Amniotic epithelial cell (primary cell): Measurements from ENCODE around the gene MYZAP.

ENCODE experiments used
- DNase-seq: peaks from one replicate; pipeline ENCODE4 v3.0.0-alpha.2; 2010; ENCODE audit warnings: low read depth

MYZAP gene

GRCh38 chr15:57663262-57663661 lies 71.6 kb downstream of the MYZAP start:
- DNase-seq = no peak

GRCh38 chr15:57665194-57665593 lies 73.5 kb downstream of the MYZAP start:
- DNase-seq = no peak

- DNase-seq = no peak
Observed at GRCh38 chr15:57665939-57666338, 74.2 kb downstream of the MYZAP start.

GRCh38 chr15:57667171-57667849 lies 75.6 kb downstream of the MYZAP start:
- DNase-seq = peak; percentile 67

- no peak for DNase-seq
Observed at GRCh38 chr15:57668016-57668415, 76.3 kb downstream of the MYZAP start.

- no peak for DNase-seq
Observed at GRCh38 chr15:57671636-57672035, 79.9 kb downstream of the MYZAP start.

- DNase-seq = no peak
Observed at GRCh38 chr15:57675481-57676181, 83.9 kb downstream of the MYZAP start.

- DNase-seq = no peak
Observed at GRCh38 chr15:57676585-57676984, 84.9 kb downstream of the MYZAP start.

GRCh38 chr15:57677204-57677603 lies 85.5 kb downstream of the MYZAP start:
- no peak for DNase-seq

GRCh38 chr15:57680021-57680420 lies 88.3 kb downstream of the MYZAP start:
- DNase-seq = peak; percentile 82

- DNase-seq = no peak
Observed at GRCh38 chr15:57681011-57681410, 89.3 kb downstream of the MYZAP start.

- no peak for DNase-seq
Observed at GRCh38 chr15:57683481-57683880, 91.8 kb downstream of the MYZAP start.

- DNase-seq = no peak
Observed at GRCh38 chr15:57684491-57685151, 92.9 kb downstream of the MYZAP start.

- no peak for DNase-seq
Observed at GRCh38 chr15:57685306-57686095, 93.8 kb downstream of the MYZAP start.

GRCh38 chr15:57686657-57687056 lies 95.0 kb downstream of the MYZAP start:
- DNase-seq = no peak

GRCh38 chr15:57690341-57690966 lies 98.8 kb downstream of the MYZAP start:
- DNase-seq = no peak

- DNase-seq = no peak
Observed at GRCh38 chr15:57691082-57691481, 99.4 kb downstream of the MYZAP start.

- DNase-seq = no peak
Observed at GRCh38 chr15:57692709-57693108, 101.0 kb downstream of the MYZAP start.

GRCh38 chr15:57694279-57694678 lies 102.6 kb downstream of the MYZAP start:
- no peak for DNase-seq

- no peak for DNase-seq
Observed at GRCh38 chr15:57696146-57696545, 104.4 kb downstream of the MYZAP start.

- peak; percentile 83 for DNase-seq
Observed at GRCh38 chr15:57697588-57697987, 105.9 kb downstream of the MYZAP start.

GRCh38 chr15:57698243-57698642 lies 106.5 kb downstream of the MYZAP start:
- no peak for DNase-seq
